NB4 (cell line): ENCODE measurements around the gene PTPRS.

Source experiments
- CTCF ChIP-seq: IDR thresholded peaks from one replicate; pipeline ENCODE4 v1.5.1; 2012; ENCODE audit warnings: low read depth, low read length
- POLR2A ChIP-seq: IDR thresholded peaks from 2 replicates; pipeline ENCODE4 v1.6.1; 2011; ENCODE audit warnings: mild to moderate bottlenecking; ENCODE audit not compliant: insufficient read length; ENCODE audit errors: extremely low read depth

- TF ChIP-seq CTCF: no peak
- TF ChIP-seq POLR2A: no peak
Observed at GRCh38 chr19:5376928-5377327, 36.3 kb upstream of the PTPRS start.
